C4-2B (cell line): ENCODE measurements around the gene XAB2.

Experiments
- ZFX ChIP-seq: fragments of 450-650 bp; IDR thresholded peaks from 2 replicates; pipeline ENCODE4 v1.6.1; 2017
- TF ChIP-seq, protein P1 (sequence below): fragments of 450-650 bp; conservative IDR thresholded peaks from 2 replicates; pipeline ENCODE4 v1.5.1; 2017; ENCODE audit warnings: mild to moderate bottlenecking

DNA sequence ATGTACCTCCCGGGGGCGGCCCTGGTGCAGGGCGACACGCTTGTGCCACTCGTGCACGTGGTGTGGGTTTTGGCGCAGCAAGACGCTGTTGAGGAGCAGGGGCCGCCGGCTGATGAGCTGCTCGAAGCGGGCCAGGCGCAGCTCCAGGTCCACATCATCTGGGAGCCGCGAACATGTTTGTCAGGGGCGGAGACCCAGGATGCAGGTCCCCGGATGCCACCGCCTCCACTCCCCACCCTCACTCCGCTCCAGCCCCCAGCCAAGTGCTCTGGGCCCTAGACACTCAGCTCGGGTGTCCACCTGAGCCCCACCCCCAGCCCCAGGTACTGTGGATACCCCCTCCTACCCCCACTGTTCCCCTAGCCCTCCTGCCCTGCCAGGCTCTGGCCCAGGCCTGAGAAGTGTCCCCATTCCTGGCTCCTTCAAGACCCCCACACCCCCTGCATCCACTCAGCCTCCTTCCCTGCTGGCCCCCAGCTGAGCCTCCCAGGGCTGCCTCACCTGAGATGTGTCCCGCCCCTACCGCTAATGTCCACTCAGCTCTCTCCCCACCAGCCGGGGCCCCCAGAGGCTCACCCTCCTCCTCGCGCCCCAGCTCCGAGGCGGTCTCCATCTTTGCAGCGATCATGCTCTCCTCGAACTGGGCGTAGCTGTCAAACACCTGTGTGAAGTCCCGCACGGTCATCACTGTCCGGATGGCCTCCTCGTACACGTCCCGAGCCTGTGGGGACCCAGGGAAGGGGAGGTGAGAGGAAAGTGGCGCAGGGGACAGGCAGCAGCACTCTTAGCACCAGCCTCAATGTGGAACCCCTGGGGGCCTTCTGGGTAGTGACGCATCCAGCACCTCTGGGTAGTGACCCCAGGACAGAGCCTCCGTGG lies 5.4 kb downstream of the XAB2 start:
- TF ChIP-seq, protein P1, sequence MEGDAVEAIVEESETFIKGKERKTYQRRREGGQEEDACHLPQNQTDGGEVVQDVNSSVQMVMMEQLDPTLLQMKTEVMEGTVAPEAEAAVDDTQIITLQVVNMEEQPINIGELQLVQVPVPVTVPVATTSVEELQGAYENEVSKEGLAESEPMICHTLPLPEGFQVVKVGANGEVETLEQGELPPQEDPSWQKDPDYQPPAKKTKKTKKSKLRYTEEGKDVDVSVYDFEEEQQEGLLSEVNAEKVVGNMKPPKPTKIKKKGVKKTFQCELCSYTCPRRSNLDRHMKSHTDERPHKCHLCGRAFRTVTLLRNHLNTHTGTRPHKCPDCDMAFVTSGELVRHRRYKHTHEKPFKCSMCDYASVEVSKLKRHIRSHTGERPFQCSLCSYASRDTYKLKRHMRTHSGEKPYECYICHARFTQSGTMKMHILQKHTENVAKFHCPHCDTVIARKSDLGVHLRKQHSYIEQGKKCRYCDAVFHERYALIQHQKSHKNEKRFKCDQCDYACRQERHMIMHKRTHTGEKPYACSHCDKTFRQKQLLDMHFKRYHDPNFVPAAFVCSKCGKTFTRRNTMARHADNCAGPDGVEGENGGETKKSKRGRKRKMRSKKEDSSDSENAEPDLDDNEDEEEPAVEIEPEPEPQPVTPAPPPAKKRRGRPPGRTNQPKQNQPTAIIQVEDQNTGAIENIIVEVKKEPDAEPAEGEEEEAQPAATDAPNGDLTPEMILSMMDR: no peak
- TF ChIP-seq ZFX: no peak
